Myometrial cell (primary cell): Measurements from ENCODE around the gene USP17L19. TPM values are rescaled to one million over a fixed set of nuclear protein-coding genes. Genes with fewer than 3 reads are reported as not detected.

Experiments
- total RNA-seq: library from RNA; depleted of rRNA; stranded (reverse); fragments of >200 nt; gene quantifications from 2 replicates; pipeline ENCODE4 v1.2.3, GENCODE V29; 2015

USP17L19 gene
- not detected in 2 replicates for total RNA-seq

GRCh38 chr4:9253078-9253477 is at the start of gene USP17L19:
Gene USP17L19, plus strand, starts transcription at chr4:9253378. Its CDS starts 0 bp downstream, at chr4:9253378.

GRCh38 chr4:9210357-9210756 is 42.8 kb upstream of the USP17L19 start, which contains the start of gene USP17L10:
Gene USP17L10, plus strand, starts transcription at chr4:9210657. Its CDS starts 0 bp downstream, at chr4:9210657.

GRCh38 chr4:9215105-9215504 is 38.1 kb upstream of the USP17L19 start, which contains the start of gene USP17L11:
Gene USP17L11, plus strand, starts transcription at chr4:9215405. Its CDS starts 0 bp downstream, at chr4:9215405.

GRCh38 chr4:9219852-9220251 is 33.3 kb upstream of the USP17L19 start, which contains the start of gene USP17L12:
Gene USP17L12, plus strand, starts transcription at chr4:9220152. Its CDS starts 0 bp downstream, at chr4:9220152.

GRCh38 chr4:9224596-9224995 is 28.6 kb upstream of the USP17L19 start, which contains the start of gene USP17L13:
Gene USP17L13, plus strand, starts transcription at chr4:9224896. Its CDS starts 0 bp downstream, at chr4:9224896.

GRCh38 chr4:9234085-9234484 is 19.1 kb upstream of the USP17L19 start, which contains the start of gene USP17L15:
Gene USP17L15, plus strand, starts transcription at chr4:9234385. Its CDS starts 0 bp downstream, at chr4:9234385.

GRCh38 chr4:9243579-9243978 is 9.6 kb upstream of the USP17L19 start, which contains the start of gene USP17L17:
Gene USP17L17, plus strand, starts transcription at chr4:9243879. Its CDS starts 0 bp downstream, at chr4:9243879.

GRCh38 chr4:9247953-9248680 is 5.1 kb upstream of the USP17L19 start, which contains the start of gene USP17L18:
Gene USP17L18, plus strand, starts transcription at chr4:9248630. Its CDS starts 0 bp downstream, at chr4:9248630.

GRCh38 chr4:9257824-9258223 is 4.6 kb downstream of the USP17L19 start, which contains the start of gene USP17L20:
Gene USP17L20, plus strand, starts transcription at chr4:9258124. Its CDS starts 0 bp downstream, at chr4:9258124.

GRCh38 chr4:9262572-9262971 is 9.4 kb downstream of the USP17L19 start, which contains the start of gene USP17L21:
Gene USP17L21, plus strand, starts transcription at chr4:9262872. Its CDS starts 0 bp downstream, at chr4:9262872.

GRCh38 chr4:9267319-9267718 is 14.1 kb downstream of the USP17L19 start, which contains the start of gene USP17L22:
Gene USP17L22, plus strand, starts transcription at chr4:9267619. Its CDS starts 0 bp downstream, at chr4:9267619.

Other genes starting within 250 kb of the USP17L19 start
- not detected in 2 replicates for gene FAM90A26, start 83.0 kb upstream of the USP17L19 start, total RNA-seq
- gene USP17L10, start 42.7 kb upstream of the USP17L19 start, total RNA-seq, result not detected in 2 replicates
- not detected in 2 replicates for gene USP17L11, start 38.0 kb upstream of the USP17L19 start, total RNA-seq
- not detected in 2 replicates for gene USP17L12, start 33.2 kb upstream of the USP17L19 start, total RNA-seq
- not detected in 2 replicates for gene USP17L13, start 28.5 kb upstream of the USP17L19 start, total RNA-seq
- gene USP17L15, start 19.0 kb upstream of the USP17L19 start, total RNA-seq, result not detected in 2 replicates
- not detected in 2 replicates for gene USP17L17, start 9.5 kb upstream of the USP17L19 start, total RNA-seq
- gene USP17L18, start 4.7 kb upstream of the USP17L19 start, total RNA-seq, result not detected in 2 replicates
- not detected in 2 replicates for gene USP17L20, start 4.7 kb downstream of the USP17L19 start, total RNA-seq
- gene USP17L21, start 9.5 kb downstream of the USP17L19 start, total RNA-seq, result not detected in 2 replicates
- not detected in 2 replicates for gene USP17L22, start 14.2 kb downstream of the USP17L19 start, total RNA-seq
- not detected in 2 replicates for gene USP17L24, start 71.8 kb downstream of the USP17L19 start, total RNA-seq
- gene USP17L25, start 76.5 kb downstream of the USP17L19 start, total RNA-seq, result not detected in 2 replicates
- gene USP17L26, start 81.3 kb downstream of the USP17L19 start, total RNA-seq, result not detected in 2 replicates
- gene USP17L5, start 86.0 kb downstream of the USP17L19 start, total RNA-seq, result not detected in 2 replicates
- not detected in 2 replicates for gene USP17L27, start 90.8 kb downstream of the USP17L19 start, total RNA-seq
- not detected in 2 replicates for gene USP17L28, start 95.5 kb downstream of the USP17L19 start, total RNA-seq
- not detected in 2 replicates for gene USP17L29, start 100.3 kb downstream of the USP17L19 start, total RNA-seq
- not detected in 2 replicates for gene USP17L30, start 109.8 kb downstream of the USP17L19 start, total RNA-seq
- gene DEFB131A, start 191.0 kb downstream of the USP17L19 start, total RNA-seq, result not detected in 2 replicates